CD4-positive, alpha-beta T cell treated with Interferon alpha-2 for 1 hour (primary cell): ENCODE measurements around the gene ALKBH7.
"Not testable (repeated sequence)": the region's sequence is repeated elsewhere in the genome, so short reads cannot be mapped to it uniquely, and the experiment has no call there.

Experiments used
- DNase-seq, 2 donors: peaks; one replicate each; pipeline ENCODE4 v3.0.0-alpha.2; 2020 to 2022

Gene ALKBH7

DNA sequence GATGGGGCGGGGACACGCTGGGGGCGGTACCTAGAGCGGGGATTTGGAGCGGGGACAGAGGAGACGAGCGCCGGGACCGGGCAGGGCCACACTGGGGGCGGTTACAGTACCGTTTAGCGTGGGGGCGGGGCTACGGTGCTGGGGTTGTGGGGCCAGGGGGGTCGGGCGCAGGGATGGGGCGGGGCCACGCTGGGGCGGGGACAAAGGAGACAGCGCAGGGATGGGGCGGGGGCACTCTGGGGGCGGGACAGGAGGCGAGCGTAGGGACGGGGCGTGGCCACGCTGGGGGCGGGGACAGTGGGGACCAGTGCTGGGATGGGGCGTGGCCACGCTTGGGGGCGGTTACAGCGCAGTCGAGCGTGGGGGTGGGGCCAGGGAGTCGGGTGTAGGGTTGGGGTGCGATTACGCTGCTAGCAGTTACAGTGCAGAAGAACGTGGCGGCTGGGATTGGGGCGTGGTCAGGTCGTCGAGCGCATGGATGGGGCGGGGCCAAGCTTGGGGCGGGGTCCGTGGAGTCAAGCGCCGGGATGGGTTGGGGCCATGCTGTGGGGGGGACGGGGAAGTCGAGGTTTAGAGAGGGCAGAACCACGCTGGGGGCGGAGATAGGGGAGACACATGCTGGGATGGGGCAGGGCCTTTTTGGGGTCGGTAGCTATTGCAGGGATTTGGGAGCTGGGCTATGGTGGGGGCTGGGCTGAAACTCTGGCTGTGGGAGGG lies 660 bp downstream of the ALKBH7 start:
- DNase-seq: peak; percentile 98

DNA sequence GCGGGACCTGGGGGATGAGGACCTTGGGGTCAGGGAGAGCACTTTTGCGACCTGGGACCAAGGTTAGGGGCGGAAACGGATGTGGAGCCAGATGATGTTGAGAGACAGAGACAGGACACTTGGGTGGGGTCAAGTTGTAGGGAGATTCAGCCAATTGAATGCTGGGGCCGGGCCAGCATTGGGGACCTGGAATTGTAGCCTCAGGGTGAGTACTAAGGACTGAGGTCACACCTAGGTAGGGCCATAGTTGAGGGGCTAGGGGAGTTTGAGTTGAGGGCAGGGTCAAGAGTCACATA lies 1.2 kb downstream of the ALKBH7 start:
- DNase-seq: no peak

DNA sequence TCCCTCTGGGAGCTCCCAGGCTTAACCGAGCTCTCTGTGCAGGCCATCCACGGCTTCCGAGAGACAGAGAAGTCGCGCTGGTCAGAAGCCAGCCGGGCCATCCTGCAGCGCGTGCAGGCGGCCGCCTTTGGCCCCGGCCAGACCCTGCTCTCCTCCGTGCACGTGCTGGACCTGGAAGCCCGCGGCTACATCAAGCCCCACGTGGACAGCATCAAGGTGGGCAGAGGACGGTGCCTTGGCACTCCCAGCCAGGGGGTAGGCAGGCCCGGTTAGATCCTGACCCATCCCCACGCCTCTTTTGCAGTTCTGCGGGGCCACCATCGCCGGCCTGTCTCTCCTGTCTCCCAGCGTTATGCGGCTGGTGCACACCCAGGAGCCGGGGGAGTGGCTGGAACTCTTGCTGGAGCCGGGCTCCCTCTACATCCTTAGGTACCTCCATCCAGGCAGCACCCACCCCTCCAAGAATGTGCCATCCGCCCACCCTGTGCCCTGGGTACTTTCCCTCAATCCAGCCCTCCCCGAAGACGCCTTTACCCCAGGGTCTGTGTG lies 1.6 kb downstream of the ALKBH7 start:
- no peak for DNase-seq

DNA sequence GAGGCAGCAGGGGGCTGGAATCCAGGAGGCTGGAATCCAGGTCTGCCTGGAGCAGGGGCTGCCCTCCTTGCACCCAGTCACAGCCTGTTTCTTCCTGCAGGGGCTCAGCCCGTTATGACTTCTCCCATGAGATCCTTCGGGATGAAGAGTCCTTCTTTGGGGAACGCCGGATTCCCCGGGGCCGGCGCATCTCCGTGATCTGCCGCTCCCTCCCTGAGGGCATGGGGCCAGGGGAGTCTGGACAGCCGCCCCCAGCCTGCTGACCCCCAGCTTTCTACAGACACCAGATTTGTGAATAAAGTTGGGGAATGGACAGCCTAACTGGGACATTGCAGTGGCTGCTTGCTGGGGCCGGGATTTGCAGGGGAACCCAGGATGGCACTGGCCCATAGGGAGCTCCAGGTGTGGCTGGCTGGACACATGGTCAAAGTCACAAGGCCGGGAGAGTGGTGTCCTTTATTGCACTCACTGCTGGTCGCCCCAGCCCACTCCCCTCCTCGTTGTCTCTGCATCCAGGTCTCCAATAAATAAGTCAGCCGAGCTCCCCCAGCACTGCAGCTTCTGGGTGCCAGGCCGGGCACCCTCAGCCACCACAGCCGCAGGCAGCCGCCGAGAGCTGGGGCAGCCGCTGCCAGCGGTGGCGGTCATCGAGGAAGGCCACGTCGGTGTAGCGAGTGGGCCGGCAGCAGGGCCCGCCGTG lies 2.3 kb downstream of the ALKBH7 start:
- DNase-seq: no peak

DNA sequence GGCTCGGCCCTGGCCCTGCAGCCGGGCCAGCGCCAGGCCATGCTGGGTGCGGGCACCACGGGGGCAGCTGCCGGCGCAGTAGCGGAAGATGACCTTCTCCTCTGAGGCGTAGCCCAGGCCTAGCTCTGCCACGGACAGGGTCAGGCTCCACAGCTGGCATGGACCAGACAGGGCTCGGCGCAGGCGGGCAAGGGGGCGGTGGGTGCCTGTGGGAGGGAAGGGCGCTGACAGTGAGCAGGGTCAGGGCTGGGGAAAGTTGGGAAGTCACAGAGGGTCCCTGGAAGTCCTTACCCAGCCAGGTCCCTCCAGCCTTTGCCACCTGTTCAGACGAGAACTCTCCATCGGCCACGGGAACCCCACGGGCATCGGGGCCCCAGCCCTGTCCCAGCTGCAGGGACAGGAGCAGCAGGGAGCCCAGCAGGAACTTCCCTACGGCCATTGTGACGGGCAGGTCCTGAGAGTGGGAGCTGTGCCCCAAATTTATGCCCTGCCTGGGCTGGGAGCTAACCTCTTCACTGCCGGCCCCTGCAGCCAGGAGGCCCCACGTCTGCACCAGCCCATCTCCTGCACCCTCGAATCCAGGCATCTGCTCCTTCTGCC lies 2.9 kb downstream of the ALKBH7 start, which contains the start of gene PSPN:
TSS of gene PSPN (minus strand) at position 523 of the 600 bp plus-strand sequence. CDS start at position 439, 84 bp downstream.
- no peak for DNase-seq

DNA sequence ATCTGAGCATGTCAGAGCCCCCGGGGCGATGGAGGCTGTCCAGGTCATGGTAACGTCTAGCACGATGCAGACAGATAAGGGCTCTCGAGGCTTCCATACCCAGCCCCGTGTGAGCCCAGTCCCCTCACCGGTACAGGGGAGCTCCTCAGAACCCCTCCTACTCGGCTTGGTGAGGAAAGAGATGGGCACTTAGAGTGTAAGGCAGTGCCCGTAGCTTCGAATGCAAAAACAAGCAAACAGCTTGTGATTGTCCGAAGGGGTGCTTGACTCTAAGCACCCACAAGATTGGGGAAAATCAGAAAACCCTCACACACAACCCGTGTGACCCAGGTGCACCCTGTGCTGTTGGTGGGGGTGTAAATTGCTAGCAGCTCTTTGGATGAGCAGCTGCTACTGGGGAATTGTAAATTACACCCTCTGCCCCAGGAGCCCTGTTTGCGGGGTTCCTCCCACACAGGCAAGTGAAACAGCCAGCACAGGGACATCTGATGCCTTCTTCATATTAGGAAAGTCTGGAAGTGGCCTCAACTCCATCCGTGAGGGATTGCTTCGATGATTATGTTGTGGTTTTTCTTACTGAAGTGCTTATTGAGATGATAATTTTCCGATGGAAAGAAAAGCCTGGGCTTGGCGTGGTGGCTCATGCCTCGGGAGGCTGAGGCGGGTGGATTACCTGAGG lies 4.1 kb downstream of the ALKBH7 start:
- DNase-seq: no peak

DNA sequence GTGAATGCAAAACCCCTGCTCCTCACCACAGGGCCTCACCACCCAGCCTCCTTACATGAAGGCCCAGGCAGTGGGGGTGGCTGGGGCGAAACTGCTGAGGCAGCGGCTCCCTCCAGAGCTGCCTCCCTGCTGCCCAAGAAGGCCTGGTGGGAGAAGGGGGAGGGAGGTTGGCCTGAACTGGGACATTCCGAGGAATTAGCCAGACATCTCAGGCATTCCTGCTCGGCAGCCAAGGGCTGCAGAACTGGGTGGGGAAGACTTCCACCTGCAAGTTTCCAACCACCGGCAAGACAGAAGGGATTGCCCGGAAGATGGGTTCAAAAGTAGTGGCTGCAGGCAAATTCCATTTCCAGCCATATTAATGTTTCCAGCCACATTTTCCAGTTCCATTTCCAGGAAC lies 5.4 kb downstream of the ALKBH7 start:
- no peak for DNase-seq

DNA sequence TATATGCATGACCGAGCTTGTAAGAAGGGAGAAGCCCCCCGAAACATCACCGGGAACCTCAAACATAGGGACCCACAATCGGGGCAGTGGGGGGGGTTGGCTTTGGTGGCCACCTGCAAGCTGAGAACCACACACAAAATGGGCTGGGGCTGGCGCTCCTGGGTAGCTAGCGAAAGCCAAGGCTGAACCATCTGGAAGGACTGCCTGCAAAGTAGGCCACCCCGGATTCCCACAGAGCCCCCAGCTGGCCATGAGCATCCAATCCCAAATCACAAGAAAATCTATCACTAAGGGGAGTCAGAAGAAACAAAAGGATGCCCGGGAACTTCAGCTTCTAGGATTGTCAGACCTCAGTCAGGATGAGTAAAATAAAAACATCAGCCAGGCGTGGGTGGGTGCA lies 5.9 kb downstream of the ALKBH7 start:
- no peak for DNase-seq

DNA sequence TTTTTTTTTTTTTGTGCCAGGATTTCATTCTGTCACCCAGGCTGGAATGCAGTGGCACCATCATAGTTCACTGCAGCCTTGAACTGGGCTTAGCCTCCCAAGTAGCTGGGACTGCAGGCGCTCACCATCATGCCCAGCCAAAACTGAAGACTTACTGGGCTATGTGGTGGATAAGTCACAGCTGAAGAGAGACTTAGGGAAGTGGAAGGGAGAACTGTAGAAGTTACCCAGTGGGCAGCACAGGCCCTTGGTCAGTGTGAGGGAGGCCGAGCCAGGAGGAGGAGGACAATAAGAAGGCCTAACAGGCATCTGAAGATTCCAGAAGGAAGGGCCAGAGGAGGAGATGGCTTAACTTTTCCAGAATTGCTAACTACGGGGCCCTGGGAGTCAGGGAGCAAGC lies 7.2 kb downstream of the ALKBH7 start:
- no peak for DNase-seq

DNA sequence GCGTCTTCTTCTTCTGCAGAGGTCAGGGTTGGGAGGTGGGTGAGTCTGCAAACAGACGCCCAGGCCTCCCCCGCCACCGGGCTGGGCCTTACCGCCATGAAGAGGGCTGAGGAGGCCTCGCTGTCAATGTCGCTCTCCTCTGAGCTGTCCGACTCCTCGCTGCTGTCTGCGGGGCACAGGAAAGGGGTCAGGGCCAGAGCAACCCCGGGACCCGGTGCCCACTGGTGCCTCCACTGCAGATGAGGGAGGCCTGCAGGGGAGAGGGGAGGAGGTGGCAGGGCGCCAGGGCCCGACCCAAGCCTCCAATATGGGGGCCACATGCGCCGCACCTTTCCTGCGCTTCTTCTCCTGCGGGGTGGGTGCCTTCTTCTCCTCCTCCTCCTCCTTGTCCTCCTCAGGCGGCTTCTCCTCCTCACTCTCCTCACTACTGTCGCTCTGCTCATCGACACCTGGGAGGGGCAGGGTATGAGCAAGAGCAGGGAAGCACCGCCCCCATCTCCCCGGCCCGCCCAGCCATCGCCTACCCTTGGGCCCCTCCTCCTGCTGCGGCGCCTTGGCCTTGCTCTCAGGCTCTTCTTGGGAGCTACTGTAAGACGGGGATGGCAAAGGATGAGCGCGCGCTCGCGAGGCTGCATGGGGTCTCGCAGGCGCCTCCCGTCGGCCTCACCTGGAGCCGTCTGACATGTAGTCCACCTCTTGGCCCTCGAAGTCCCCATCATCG lies 8.6 kb downstream of the ALKBH7 start:
- no peak for DNase-seq

DNA sequence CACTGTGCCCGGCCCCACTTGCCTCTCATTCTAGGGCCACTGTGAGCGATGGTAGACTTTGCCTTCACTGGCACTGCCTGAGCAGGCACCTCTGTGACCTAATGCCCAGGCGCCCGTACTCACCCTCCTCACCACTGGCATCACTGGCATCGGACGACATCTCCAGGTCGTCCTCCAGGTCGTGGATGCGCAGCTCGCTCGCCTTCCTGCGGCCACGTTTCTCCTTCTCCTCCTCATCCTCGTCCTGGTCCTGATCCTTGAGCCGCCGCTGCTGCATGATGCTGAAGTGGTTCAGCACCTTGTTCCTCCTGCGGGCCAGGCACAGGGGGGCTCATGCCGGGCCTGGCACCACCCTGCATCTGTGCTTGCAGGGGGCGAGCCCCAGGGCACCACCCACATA lies 10.6 kb downstream of the ALKBH7 start:
- DNase-seq: no peak

DNA sequence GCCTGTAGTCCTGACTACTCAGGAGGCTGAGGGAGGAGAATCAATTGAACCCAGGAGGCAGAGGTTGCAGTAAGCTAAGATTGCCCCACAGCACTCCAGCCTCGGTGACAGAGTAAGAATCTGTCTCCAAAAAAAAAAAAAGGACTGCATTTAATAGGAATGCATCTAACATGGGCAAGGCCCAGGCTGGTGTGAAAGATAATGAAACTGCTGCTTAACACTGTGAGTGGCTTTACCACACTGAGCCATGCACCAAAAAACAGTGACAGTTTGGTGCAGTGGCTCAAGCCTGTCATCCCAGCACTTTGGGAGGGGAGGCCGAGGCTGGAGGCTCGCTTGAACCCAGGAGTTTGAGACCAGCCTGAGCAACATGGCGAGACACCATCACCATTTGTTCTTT lies 11.8 kb downstream of the ALKBH7 start:
- DNase-seq: no peak

DNA sequence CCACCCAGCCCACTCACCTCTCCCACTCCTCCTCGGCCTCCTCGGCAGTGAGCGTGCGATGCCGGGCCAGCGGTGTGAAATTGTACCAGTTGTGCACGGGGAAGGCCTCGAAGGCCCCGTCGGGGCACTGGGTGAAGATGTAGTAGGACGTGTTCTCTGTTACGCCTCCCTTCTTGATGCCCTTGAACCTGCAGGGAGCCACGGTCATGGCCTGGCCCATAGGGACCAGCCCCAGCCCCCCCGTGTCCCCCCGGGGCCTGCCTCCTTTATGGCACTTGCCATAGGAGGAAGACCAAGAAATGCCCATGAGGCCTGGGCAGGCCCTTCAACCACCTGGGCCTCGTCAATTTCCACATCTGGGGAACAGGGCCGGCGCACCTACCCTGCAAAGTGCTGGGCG lies 14.8 kb downstream of the ALKBH7 start:
- DNase-seq: no peak

DNA sequence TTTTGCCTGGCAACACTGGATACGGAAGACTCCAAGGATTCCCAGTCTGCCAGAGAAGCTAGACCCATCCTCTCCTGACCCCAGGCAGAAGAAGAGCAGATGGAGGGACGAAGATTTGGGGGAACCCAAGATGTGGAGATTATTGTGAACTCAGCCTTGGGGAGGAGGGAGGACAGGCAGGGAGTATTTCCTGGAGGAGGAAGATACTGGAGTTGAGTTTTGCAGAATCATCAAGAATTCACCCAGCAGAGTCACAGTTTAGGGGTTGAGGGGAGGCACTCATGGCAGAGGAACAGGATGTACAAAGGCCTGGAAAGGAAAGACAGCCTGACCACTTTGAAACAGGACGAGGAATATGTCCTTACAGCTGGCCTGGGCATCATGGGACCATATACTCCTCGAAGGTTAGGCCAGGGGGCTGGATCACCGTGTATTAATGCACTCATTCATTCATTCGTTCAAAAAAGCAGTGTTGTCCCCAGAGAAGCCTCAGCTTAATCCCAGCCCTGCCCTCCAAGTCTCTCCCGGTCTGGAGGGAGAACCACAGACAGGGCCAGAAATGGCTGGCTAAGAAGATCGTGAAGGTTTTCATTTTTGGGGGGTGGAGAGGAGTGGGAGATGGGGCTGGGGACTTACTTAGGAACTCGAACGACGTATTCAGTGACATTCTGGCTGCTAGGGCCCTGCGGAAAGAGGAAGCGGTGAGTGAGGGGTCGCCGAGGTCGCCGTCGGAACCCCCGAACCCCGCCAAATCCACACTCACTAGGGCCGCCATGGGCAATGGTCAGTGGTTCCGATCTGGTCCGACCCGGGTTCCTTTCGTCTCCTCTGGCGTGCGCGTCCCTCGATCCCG lies 19.9 kb downstream of the ALKBH7 start:
- peak in 1 of 2 donors; percentile 27 for DNase-seq

DNA sequence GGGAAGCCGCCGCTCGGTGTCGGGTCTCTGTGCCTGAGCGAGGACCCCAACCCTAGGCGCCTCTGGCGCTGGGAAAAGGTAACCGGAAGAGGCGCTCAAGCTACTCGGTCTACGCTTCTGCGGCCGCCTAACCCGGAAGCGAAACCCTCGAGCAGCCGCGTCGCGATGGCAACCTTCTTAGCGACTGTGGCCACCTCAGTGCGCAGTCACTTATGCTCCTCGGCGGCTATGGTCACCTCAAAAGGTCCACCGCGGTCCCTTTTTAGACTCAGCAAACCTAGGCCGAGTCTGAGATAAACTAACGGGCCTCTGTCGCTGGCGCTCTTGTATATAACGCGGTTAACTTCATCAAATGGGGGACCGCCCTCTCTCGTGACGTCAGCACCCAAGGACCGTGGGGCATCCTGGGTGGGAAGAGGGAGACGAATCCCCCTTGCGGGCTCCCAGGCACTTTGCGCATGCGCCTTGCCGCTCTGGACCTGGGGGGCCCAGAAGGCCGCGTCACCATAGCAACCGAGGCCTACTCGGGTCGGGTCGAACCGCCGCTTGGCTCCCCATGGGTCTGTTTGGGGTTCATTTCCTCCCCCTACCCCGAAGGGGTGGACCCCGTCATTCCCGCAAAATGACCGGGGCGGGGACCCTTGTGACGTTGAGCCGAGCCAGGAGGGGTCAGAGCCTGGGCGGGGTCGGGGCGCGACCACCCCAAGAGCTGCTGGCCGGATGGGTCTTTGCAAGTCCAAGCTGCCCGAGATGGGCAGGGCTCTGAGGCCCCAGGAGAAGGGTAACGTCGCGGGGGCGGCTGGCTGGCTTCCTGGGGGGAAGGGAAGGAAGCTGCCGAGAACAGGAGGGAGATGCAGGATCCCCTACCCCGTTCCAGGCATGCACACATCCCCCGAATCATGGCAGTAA lies 20.7 kb downstream of the ALKBH7 start, which contains the start of gene GTF2F1:
TSS of gene GTF2F1 (minus strand) at position 91 of the 909 bp plus-strand sequence. CDS start 169 bp downstream, outside the sequence.
- DNase-seq: peak; percentile 95 to 96

DNA sequence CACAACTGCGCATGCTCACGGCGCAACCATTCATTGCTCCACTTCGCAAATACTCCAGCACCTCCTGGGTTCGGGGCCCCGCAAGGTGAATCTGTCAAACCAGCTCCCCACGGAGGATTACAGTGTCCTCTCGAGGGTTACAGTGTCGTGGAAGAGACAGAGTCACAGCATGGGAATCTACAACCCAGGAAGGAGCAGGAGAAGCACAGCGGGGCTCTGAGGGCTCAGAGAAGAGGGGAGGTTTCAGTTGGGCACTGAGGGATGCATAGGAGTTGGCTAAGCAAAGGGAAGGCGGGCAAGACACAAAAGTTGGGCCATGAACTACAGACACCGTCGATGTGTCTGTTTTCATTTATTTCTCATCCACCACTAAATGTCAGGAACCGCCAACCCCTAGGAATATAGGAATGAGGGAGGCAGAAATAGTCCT lies 21.4 kb downstream of the ALKBH7 start:
- DNase-seq: peak; percentile 76 to 78

DNA sequence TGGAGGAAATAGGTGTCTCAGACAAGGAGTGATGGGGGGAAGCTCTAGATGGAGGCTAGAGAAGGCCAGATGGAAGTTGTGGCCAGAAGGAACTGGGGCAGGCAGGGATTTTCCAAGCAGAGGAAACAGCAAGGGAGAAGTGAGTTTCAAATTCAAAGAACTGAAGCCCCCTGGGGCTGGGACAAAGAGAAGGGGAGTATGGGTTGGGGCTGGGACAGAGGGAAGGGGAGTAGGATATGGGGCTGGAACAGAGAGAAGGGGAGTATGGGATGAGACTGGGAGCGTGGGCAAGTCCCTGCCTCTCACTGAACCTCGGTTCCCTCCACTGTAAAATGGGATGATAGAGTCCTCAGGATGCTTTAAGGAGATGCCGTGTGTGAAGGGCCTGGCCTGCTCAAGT lies 22.2 kb downstream of the ALKBH7 start:
- no peak for DNase-seq

DNA sequence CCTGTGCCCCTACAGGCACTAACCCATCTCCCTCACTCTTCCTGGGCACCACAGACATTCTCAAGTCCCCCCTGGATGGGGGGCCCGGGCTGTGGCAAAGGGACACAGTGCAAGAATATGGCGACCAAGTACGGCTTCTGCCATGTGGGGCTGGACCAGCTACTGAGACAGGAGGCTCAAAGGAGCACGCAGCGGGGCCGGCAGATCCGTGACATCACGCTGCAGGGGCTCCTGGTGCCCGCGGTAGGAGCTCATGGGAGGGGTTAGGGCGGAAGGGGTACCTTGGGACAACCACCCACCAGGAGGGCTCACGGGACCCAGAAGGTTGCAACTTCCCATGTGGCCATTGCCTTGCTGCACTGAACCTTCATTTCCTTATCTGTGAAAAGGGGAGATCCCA lies 23.7 kb downstream of the ALKBH7 start:
- no peak for DNase-seq

DNA sequence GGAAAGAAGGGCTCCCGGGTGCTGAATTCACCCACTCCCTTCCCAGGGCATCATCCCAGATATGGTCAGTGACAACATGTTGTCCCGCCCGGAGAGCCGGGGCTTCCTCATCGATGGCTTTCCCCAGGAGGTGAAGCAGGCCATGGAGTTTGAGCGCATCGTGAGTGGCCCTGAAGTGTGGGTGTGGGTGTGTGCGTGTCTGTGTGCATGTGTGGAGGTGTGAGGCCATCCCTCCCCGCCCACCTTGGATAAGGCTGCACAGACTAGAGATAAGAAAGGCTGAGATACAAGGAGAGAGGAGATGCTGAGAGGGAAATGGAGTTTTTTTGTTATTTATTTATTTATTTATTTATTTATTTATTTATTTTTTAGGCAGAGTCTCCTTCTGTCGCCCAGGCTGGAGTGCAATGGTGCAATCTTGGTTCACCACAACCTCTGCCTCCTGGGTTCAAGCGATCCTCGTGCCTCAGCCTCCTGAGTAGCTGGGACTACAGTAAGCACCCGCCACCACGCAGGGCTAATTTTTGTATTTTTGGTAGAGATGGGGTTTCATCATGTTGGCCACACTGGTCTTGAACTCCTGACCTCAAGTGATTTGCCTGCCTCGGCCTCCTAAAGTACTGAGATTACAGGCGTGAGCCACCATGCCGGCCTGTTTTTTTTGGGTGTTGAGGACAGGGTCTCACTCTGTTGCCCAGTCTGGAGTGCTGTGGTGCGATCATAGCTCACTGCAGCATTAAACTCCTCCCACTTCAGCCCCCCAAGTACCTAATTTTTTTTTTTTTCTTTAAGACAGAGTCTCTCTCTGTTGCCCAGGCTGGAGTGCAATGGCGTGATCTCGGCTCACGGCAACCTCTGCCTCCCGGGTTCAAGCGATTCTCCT lies 27.7 kb downstream of the ALKBH7 start:
- not testable (repeated sequence) for DNase-seq
